Prostate gland (tissue), 2 donors: ENCODE results near the gene SAP30BP. TPM values are rescaled to one million over a fixed set of nuclear protein-coding genes. Genes with fewer than 3 reads are reported as not detected.

Experiments used
- DNase-seq: peaks from one replicate; pipeline ENCODE4 v3.0.0-alpha.2; 2019; ENCODE audit warnings: low spot score
- H3K27ac ChIP-seq, 2 donors: fragments of 200-600 bp; sonication (generic); 2 replicates each; pipeline ENCODE4 v1.5.1; 2017 to 2019
- H3K27me3 ChIP-seq: fragments of 200-600 bp; sonication (generic); replicated peaks from 2 replicates; pipeline ENCODE4 v1.5.1; 2019; ENCODE audit not compliant: insufficient read depth
- H3K36me3 ChIP-seq, 2 donors: fragments of 200-600 bp; sonication (generic); 1 replicate in 1 of 2; 2 replicates in 1 of 2; pipeline versions ENCODE4 v1.5.1 to v1.8.1; 2017 to 2019
- H3K4me1 ChIP-seq: fragments of 200-600 bp; sonication (generic); replicated peaks from 2 replicates; pipeline ENCODE4 v1.5.1; 2019
- H3K4me3 ChIP-seq, 2 donors: fragments of 200-600 bp; sonication (generic); 2 replicates each; pipeline ENCODE4 v1.5.1; 2017 to 2019
- H3K9me3 ChIP-seq: fragments of 200-600 bp; sonication (generic); 2 replicates; pipeline ENCODE4 v1.5.1; 2017
- POLR2A ChIP-seq: fragments of 450-650 bp; IDR thresholded peaks from one replicate; pipeline ENCODE4 v1.6.1; 2016; ENCODE audit warnings: antibody characterized with exemption, mild to moderate bottlenecking
- POLR2AphosphoS5 ChIP-seq: sonication (generic); formaldehyde crosslinking; IDR thresholded peaks from one replicate; pipeline ENCODE4 v1.6.1; 2017; ENCODE audit warnings: antibody characterized with exemption
- WGBS: methylation state at CpG from one replicate; pipeline ENCODE4 v1.1.5; 2018; 5-methylcytosine and 5-hydroxymethylcytosine counted together
- intact Hi-C: fragments of 100-400 bp; cut with DNase I; formaldehyde crosslinking; loops from one replicate; pipeline ENCODE4 v1.14.2; 2022
- total RNA-seq, 2 donors: library from RNA; depleted of rRNA; stranded (reverse); fragments of >200 nt; gene quantifications; one replicate each; pipeline ENCODE4 v1.1.0, GENCODE V29; 2016
- TF ChIP-seq, protein P1 (sequence below), 4 experiments: fragments of 200-600 bp in 2 of 4; fragments of 450-650 bp in 2 of 4; sonication (generic) in 2 of 4; IDR thresholded peaks; 1 replicate in 3 of 4; 2 replicates in 1 of 4; pipeline ENCODE4 v1.5.1; 2016 to 2019; ENCODE audit warnings: antibody characterized with exemption in 4 of 4, mild to moderate bottlenecking in 2 of 4, moderate library complexity in 2 of 4

The SAP30BP gene
- total RNA-seq, 2 donors from 2014 or later: 50.4 to 72.3 TPM

DNA sequence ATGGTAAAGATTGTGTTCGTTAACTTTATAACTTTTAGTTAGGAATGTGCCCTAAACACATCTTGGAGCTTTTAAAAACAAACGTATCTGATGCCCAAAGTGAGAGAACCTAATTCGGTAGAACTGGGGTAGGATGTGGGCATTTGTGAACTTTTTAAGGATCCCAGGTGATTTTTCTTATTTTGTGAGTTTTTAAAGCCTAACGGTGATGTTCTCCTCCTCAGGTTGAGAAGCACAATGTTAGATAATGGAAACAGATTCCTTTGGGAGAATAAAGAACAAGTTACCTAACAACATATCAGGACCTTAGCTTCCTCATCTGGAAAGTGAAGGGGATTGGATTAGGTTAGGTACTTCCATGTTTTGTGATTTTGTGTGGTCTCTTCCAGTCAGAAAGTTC, 687 bp downstream of the SAP30BP start:
- no peak for DNase-seq
- intact Hi-C loops: no loop called here
- Histone ChIP-seq H3K36me3 (peaks cover 0 to 6% of the 10 kb centered on the region in 2 donors), H3K4me1 (peaks cover 7% of the 10 kb centered on the region), H3K27ac (peak overlapping the region; percentile 69 to 80), H3K27me3 (no peaks in the 10 kb centered on the region), H3K4me3 (peak overlapping the region; percentile 74 to 88), H3K9me3 (no peaks in the 10 kb centered on the region)
- TF ChIP-seq, protein P1, sequence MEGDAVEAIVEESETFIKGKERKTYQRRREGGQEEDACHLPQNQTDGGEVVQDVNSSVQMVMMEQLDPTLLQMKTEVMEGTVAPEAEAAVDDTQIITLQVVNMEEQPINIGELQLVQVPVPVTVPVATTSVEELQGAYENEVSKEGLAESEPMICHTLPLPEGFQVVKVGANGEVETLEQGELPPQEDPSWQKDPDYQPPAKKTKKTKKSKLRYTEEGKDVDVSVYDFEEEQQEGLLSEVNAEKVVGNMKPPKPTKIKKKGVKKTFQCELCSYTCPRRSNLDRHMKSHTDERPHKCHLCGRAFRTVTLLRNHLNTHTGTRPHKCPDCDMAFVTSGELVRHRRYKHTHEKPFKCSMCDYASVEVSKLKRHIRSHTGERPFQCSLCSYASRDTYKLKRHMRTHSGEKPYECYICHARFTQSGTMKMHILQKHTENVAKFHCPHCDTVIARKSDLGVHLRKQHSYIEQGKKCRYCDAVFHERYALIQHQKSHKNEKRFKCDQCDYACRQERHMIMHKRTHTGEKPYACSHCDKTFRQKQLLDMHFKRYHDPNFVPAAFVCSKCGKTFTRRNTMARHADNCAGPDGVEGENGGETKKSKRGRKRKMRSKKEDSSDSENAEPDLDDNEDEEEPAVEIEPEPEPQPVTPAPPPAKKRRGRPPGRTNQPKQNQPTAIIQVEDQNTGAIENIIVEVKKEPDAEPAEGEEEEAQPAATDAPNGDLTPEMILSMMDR (IDR thresholded peaks at IDR 0.05): no peak
- WGBS: 5% methylated on average over 4 of the region's 4 CpGs

DNA sequence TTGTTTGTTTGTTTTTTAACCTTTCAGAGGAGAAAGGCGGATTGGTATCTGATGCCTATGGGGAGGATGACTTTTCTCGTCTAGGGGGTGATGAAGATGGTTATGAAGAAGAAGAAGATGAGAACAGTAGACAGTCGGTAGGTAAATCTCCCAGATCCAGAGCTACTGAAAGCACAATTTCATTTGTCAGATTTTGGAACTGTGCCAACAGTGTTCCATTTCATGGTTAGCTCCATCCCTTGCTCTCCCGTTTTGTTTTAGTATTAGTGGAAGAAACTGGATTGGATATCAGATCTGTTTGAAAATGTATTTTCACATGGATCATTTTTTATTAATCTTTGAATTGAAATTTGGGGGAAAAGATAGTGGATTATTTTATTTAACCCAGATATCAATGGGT, 1.4 kb downstream of the SAP30BP start:
- Histone ChIP-seq H3K4me3 (no peak overlapping the region), H3K27me3 (no peaks in the 10 kb centered on the region), H3K9me3 (no peaks in the 10 kb centered on the region), H3K36me3 (peaks cover 0 to 13% of the 10 kb centered on the region in 2 donors), H3K4me1 (peaks cover 7% of the 10 kb centered on the region), H3K27ac (no peak overlapping the region)
- TF ChIP-seq POLR2AphosphoS5 (no peak), POLR2A (no peak)
- TF ChIP-seq, protein P1 (IDR thresholded peaks at IDR 0.05): no peak
- WGBS: 50% methylated on average over 4 of the region's 4 CpGs
- intact Hi-C loops: no loop called here
- DNase-seq: no peak

DNA sequence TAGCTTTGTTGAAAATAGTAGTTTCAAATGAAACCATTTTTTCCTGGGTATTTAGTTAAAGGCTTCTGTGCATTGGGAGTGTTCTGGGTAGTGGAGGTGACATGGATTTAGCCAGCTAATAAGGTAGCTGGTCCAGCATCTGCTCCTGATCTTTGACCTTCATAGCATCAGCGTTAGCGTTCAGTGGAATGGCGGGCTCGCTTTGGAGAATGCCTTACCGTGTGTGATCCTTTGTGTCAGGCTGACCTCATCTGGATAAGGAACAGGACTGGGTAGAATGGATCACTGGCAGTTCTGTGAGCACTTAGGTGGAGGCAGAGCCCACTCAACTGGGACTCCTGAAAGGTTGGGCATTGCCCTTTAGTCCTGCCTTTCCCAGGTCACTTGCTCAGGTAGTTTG, 3.7 kb downstream of the SAP30BP start:
- Histone ChIP-seq H3K4me3 (no peak overlapping the region), H3K27me3 (no peaks in the 10 kb centered on the region), H3K9me3 (no peaks in the 10 kb centered on the region), H3K27ac (no peak overlapping the region), H3K36me3 (peaks cover 4 to 14% of the 10 kb centered on the region in 2 donors), H3K4me1 (peaks cover 6% of the 10 kb centered on the region)
- intact Hi-C loops: no loop called here
- DNase-seq: no peak
- 83% methylated on average over 5 of the region's 5 CpGs for WGBS
- no peak for TF ChIP-seq POLR2AphosphoS5
- TF ChIP-seq, protein P1 (IDR thresholded peaks at IDR 0.05): no peak
- TF ChIP-seq POLR2A: no peak

DNA sequence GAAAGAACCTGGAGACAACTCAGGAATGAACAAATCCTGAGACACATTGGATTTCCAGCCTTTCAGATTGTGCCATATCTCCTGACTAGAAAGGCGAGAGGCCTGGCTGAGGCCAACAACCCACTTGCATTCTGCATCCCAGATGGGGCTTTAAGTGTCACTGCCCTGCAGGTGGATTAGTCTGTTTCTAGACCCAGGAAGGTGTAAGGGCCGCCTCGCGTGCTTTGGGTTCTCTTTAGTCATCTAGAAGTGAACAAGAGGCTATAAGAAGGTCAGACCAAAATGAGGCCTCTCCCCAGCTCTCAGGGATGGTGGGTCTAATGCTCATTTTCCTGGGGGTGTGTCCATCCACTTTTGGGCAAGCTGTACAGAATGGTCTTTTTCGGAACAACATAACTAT, 4.9 kb downstream of the SAP30BP start:
- Histone ChIP-seq H3K4me1 (no peaks in the 10 kb centered on the region), H3K36me3 (peaks cover 4 to 14% of the 10 kb centered on the region in 2 donors), H3K4me3 (no peak overlapping the region), H3K9me3 (no peaks in the 10 kb centered on the region), H3K27me3 (no peaks in the 10 kb centered on the region), H3K27ac (no peak overlapping the region)
- TF ChIP-seq POLR2A: no peak
- TF ChIP-seq POLR2AphosphoS5: no peak
- TF ChIP-seq, protein P1 (IDR thresholded peaks at IDR 0.05): no peak
- intact Hi-C loops: loop anchor here (2.0 kb wide), 1 partner anchor 79 kb away; no protein-coding TSS in a partner anchor
- 93% methylated on average over 5 of the region's 5 CpGs for WGBS
- no peak for DNase-seq

DNA sequence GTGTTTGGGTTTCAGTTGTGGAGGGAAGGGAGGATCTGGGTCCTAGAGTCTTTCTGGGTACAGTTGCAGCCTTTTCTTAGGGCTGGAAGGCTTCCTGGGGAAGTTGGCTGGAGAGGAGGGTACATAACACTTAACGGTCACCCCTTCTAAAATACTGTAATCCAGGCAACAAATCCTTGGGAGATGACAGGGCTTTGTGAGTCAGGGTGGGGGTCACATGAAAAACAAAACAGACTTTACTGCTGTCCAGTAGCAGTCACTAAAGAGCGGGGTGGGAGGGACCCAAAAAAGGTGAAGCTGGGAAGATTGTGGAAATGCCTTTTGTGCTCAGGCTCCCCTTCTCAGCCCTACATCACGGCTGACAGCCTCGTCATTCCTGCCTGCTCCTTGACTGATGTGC, 6.3 kb downstream of the SAP30BP start:
- TF ChIP-seq, protein P1 (IDR thresholded peaks at IDR 0.05): no peak
- TF ChIP-seq POLR2A: no peak
- no peak for TF ChIP-seq POLR2AphosphoS5
- H3K27ac ChIP-seq: no peak overlapping the region
- WGBS: 75% methylated on average over 4 of the region's 4 CpGs
- no peaks in the 10 kb centered on the region for H3K4me1 ChIP-seq
- H3K27me3 ChIP-seq: no peaks in the 10 kb centered on the region
- intact Hi-C loops: loop anchor here (2.0 kb wide), 1 partner anchor 77 kb away; no protein-coding TSS in a partner anchor
- no peaks in the 10 kb centered on the region for H3K9me3 ChIP-seq
- no peak overlapping the region for H3K4me3 ChIP-seq
- no peak for DNase-seq
- peaks cover 4 to 14% of the 10 kb centered on the region in 2 donors for H3K36me3 ChIP-seq
